Naive thymus-derived CD4-positive, alpha-beta T cell (primary cell): ENCODE results near the gene PDSS2. TPM values are rescaled to one million over a fixed set of nuclear protein-coding genes. Genes with fewer than 3 reads are reported as not detected.
"Not testable (repeated sequence)": the region's sequence is repeated elsewhere in the genome, so short reads cannot be mapped to it uniquely, and the experiment has no call there.

ENCODE experiments used
- ATAC-seq: fragments of 150-1000 bp; cut with Tn5 transposase; 2 replicates; pipeline ENCODE4 v1.10.0; 2021; ENCODE audit warnings: mild to moderate bottlenecking, moderate library complexity
- CTCF ChIA-PET: fragments of 350-600 bp; sonication (Branson Sonifier 250); formaldehyde crosslinking; loops from one replicate; lab custom pipeline; 2021; ENCODE audit warnings: antibody characterized with exemption; lab: Charles Lee
- POLR2A ChIA-PET: fragments of 350-600 bp; sonication (Branson Sonifier 250); formaldehyde crosslinking; loops from one replicate; lab custom pipeline; 2021; ENCODE audit warnings: antibody characterized with exemption, inconsistent platforms; lab: Charles Lee
- DNase-seq, 9 donors: peaks; one replicate each; pipeline versions ENCODE4 v3.0.0 to v3.0.0-alpha.2; 2020 to 2022; ENCODE audit warnings: mixed read lengths in 1 of 9
- H3K27ac ChIP-seq: one replicate; pipeline ENCODE4 v1.7.0; 2013; ENCODE audit warnings: mild to moderate bottlenecking, low read depth, low read length, moderate library complexity
- H3K27me3 ChIP-seq, 2 donors: one replicate each; pipeline ENCODE4 v1.7.0; 2013; ENCODE audit warnings: low read length in 2 of 2, mild to moderate bottlenecking in 2 of 2, moderate library complexity in 2 of 2; ENCODE audit not compliant: control insufficient read depth in 2 of 2, insufficient read depth in 2 of 2
- H3K36me3 ChIP-seq, 3 experiments: 1 replicate in 2 of 3; 2 replicates in 1 of 3; pipeline ENCODE4 v1.7.0; 2013; ENCODE audit warnings: low read length in 3 of 3, mild to moderate bottlenecking in 3 of 3, moderate library complexity in 1 of 3; ENCODE audit not compliant: insufficient read depth in 3 of 3, control insufficient read depth in 2 of 3
- H3K4me1 ChIP-seq, 2 donors: one replicate each; pipeline ENCODE4 v1.7.0; 2013; ENCODE audit warnings: low read length in 2 of 2, mild to moderate bottlenecking in 2 of 2, moderate library complexity in 1 of 2; ENCODE audit not compliant: control insufficient read depth in 2 of 2, insufficient read depth in 2 of 2
- H3K4me3 ChIP-seq: 2 replicates; pipeline ENCODE4 v1.7.0; 2013; ENCODE audit warnings: mild to moderate bottlenecking, low read length
- H3K9me3 ChIP-seq, 3 experiments: 1 replicate in 2 of 3; 2 replicates in 1 of 3; pipeline ENCODE4 v1.7.0; 2013; ENCODE audit warnings: low read length in 3 of 3; ENCODE audit not compliant: control insufficient read depth in 2 of 3
- H3K27ac Mint-ChIP-seq, 9 donors: one replicate each; pipeline ENCODE4 v1.8.0; 2020 to 2022; ENCODE audit warnings: mixed read lengths in 9 of 9, mild to moderate bottlenecking in 8 of 9, moderate library complexity in 5 of 9, inconsistent platforms in 2 of 9
- H3K27me3 Mint-ChIP-seq, 5 donors: one replicate each; pipeline ENCODE4 v1.8.0; 2021 to 2022; ENCODE audit warnings: mixed read lengths in 5 of 5, mild to moderate bottlenecking in 1 of 5
- H3K36me3 Mint-ChIP-seq, 5 donors: one replicate each; pipeline ENCODE4 v1.8.0; 2020 to 2022; ENCODE audit warnings: mixed read lengths in 5 of 5, mild to moderate bottlenecking in 3 of 5, inconsistent platforms in 1 of 5
- H3K4me1 Mint-ChIP-seq, 7 donors: one replicate each; pipeline ENCODE4 v1.8.0; 2020 to 2022; ENCODE audit warnings: mixed read lengths in 7 of 7, mild to moderate bottlenecking in 3 of 7, inconsistent platforms in 1 of 7
- H3K4me3 Mint-ChIP-seq, 10 donors: one replicate each; pipeline ENCODE4 v1.8.0; 2020 to 2022; ENCODE audit warnings: mild to moderate bottlenecking in 10 of 10, mixed read lengths in 10 of 10, moderate library complexity in 6 of 10, inconsistent platforms in 2 of 10
- H3K9me3 Mint-ChIP-seq, 11 donors: one replicate each; pipeline ENCODE4 v1.8.0; 2020 to 2022; ENCODE audit warnings: mixed read lengths in 11 of 11, mild to moderate bottlenecking in 4 of 11, inconsistent platforms in 1 of 11, moderate library complexity in 1 of 11
- intact Hi-C, 2 donors: fragments of 100-400 bp; cut with micrococcal nuclease; formaldehyde crosslinking; loops; one replicate each; pipeline ENCODE4 v1.15.1; 2023
- polyA plus RNA-seq, 2 donors: library from polyadenylated mRNA; unstranded; fragments of 300-500 nt; fragmentation: Illumina TruSeq; gene quantifications; one replicate each; pipeline ENCODE4 v1.2.3, GENCODE V29; 2021
- total RNA-seq, 6 experiments: library from RNA in 5 of 6; stranded (reverse) in 5 of 6; gene quantifications; 1 replicate in 5 of 6; 2 replicates in 1 of 6; pipeline ENCODE4 v1.2.3 and lab custom pipeline; 2021 to 2026

The PDSS2 gene
- total and polyA plus RNA-seq, 7 experiments from 2014 or later = 12.0 to 16.6 (median 12.4) TPM

- ChIA-PET CTCF (no interaction called here), POLR2A (no interaction called here)
- Histone ChIP-seq H3K27me3 (no peaks in the 10 kb centered on the region), H3K9me3 (no peaks in the 10 kb centered on the region), H3K4me1 (no peaks in the 10 kb centered on the region), H3K4me3 (no peak overlapping the region), H3K36me3 (no peaks in the 10 kb centered on the region), H3K27ac (no peak overlapping the region)
- H3K4me3 Mint-ChIP-seq = no peak overlapping the region
- ATAC-seq (no peak), DNase-seq (no peak)
- H3K9me3 Mint-ChIP-seq = no peaks in the 10 kb centered on the region
- H3K27me3 Mint-ChIP-seq = no peaks in the 10 kb centered on the region
- no peak overlapping the region for H3K27ac Mint-ChIP-seq
- H3K36me3 Mint-ChIP-seq = peaks cover 0 to 38% (median 20%) of the 10 kb centered on the region in 5 donors
- H3K4me1 Mint-ChIP-seq = no peaks in the 10 kb centered on the region
- intact Hi-C loops = no loop called here
Observed at GRCh38 chr6:107180099-107180498, 279.3 kb downstream of the PDSS2 start.

DNA sequence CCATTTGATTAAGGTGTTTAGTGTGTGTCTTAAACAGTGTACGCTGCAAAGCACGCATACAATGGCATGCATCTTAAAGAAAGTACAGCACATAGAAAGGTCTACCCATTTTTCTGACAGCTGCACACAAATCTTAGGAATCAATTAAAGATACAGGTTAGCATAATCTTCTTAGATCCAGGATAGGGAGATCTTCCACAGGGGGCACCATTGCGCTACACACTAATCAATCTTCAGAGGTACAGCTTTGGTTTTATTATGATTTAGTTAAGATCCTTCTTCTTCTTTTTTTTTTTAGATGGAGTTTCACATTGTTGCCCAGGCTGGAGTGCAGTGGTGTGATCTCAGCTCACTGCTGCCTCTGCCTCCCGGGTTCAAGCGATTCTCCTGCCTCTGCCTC, 280.4 kb downstream of the PDSS2 start:
- Mint-ChIP-seq H3K36me3 (peaks cover 0 to 43% (median 23%) of the 10 kb centered on the region in 5 donors), H3K4me3 (no peak overlapping the region), H3K27me3 (no peaks in the 10 kb centered on the region), H3K9me3 (peaks cover 0 to under 1% (median 0%) of the 10 kb centered on the region in 11 donors), H3K4me1 (no peaks in the 10 kb centered on the region), H3K27ac (no peak overlapping the region)
- Histone ChIP-seq H3K27ac (no peak overlapping the region), H3K4me1 (no peaks in the 10 kb centered on the region), H3K4me3 (no peak overlapping the region), H3K36me3 (no peaks in the 10 kb centered on the region), H3K27me3 (no peaks in the 10 kb centered on the region), H3K9me3 (no peaks in the 10 kb centered on the region)
- DNase-seq (no peak), ATAC-seq (no peak)
- CTCF ChIA-PET = no interaction called here
- POLR2A ChIA-PET = no interaction called here
- intact Hi-C loops = no loop called here

DNA sequence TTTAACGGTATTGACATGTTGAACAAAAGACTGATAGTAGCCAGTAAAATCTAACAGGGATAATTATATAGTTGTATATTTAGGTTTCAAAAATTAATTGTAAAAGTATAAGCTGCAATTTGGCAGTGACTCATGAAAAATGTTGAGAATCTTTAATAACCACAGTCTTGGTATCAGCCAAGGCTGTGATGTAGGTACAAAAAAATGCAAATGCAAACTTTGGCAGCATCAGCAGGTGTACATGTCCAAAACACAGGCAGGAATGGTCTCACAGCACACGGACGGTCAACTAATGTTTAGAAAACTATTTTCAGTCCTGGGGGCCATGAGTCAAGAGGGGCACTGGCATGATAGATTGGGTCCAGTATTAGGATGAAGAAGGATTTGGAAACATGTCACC, 285.6 kb downstream of the PDSS2 start:
- peaks cover 0 to 44% (median 23%) of the 10 kb centered on the region in 5 donors for H3K36me3 Mint-ChIP-seq
- H3K4me1 Mint-ChIP-seq = no peaks in the 10 kb centered on the region
- Histone ChIP-seq H3K27ac (no peak overlapping the region), H3K27me3 (no peaks in the 10 kb centered on the region), H3K4me3 (no peak overlapping the region), H3K9me3 (no peaks in the 10 kb centered on the region), H3K4me1 (no peaks in the 10 kb centered on the region), H3K36me3 (no peaks in the 10 kb centered on the region)
- no peak overlapping the region for H3K4me3 Mint-ChIP-seq
- CTCF ChIA-PET = no interaction called here
- no peaks in the 10 kb centered on the region for H3K27me3 Mint-ChIP-seq
- H3K27ac Mint-ChIP-seq = no peak overlapping the region
- POLR2A ChIA-PET = no interaction called here
- intact Hi-C loops = no loop called here
- H3K9me3 Mint-ChIP-seq = peaks cover 0 to 3% (median 0%) of the 10 kb centered on the region in 11 donors
- DNase-seq = no peak
- ATAC-seq = no peak

GRCh38 chr6:107171513-107171912, 287.9 kb downstream of the PDSS2 start:
- H3K27ac Mint-ChIP-seq = no peak overlapping the region
- no peaks in the 10 kb centered on the region for H3K4me1 Mint-ChIP-seq
- H3K27ac ChIP-seq = no peak overlapping the region
- H3K4me1 ChIP-seq = no peaks in the 10 kb centered on the region
- intact Hi-C loops = no loop called here
- H3K36me3 Mint-ChIP-seq = peaks cover 0 to 40% (median 22%) of the 10 kb centered on the region in 5 donors
- H3K9me3 ChIP-seq = no peaks in the 10 kb centered on the region
- H3K4me3 ChIP-seq = no peak overlapping the region
- no peak for DNase-seq
- H3K36me3 ChIP-seq = no peaks in the 10 kb centered on the region
- H3K4me3 Mint-ChIP-seq = no peak overlapping the region
- no peaks in the 10 kb centered on the region for H3K27me3 Mint-ChIP-seq
- ATAC-seq = no peak
- no peaks in the 10 kb centered on the region for H3K27me3 ChIP-seq
- CTCF ChIA-PET = no interaction called here
- peaks cover 0 to 7% (median 1%) of the 10 kb centered on the region in 11 donors for H3K9me3 Mint-ChIP-seq
- POLR2A ChIA-PET = no interaction called here

DNA sequence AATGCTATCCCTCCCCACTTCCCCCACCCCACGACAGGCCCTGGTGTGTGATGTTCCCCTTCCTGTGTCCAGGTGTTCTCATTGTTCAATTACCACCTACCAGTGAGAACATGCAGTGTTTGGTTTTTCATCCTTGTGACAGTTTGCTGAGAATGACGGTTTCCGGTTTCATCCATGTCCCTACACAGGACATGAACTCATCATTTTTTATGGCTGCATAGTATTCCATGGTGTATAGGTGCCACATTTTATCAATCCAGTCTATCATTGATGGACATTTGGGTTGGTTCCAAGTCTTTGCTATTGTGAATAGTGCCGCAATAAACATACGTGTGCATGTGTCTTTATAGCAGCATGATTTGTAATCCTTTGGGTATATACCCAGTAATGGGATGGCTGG, 295.1 kb downstream of the PDSS2 start:
- H3K4me1 Mint-ChIP-seq, POLR2A ChIA-PET, ATAC-seq: not testable (repeated sequence)

DNA sequence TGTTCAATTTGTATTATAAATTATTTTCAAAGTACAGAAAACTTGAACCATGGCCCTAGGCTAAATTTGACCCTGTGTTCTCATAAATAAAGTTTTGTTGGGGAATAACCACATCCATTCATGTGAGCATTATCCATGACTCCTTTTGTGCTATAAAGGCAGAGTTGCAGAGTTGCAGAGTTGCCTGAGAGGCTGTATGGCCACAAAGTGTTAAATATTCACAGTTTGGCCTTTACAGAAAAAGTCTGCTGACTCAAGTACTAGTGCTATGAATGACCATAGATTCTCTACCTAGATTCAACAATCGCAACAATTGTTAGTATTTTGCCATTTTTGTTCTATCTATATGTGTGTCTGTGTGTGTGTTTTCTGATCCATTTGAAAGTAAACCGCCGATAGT, 297.8 kb downstream of the PDSS2 start:
- H3K9me3 ChIP-seq = no peaks in the 10 kb centered on the region
- no peaks in the 10 kb centered on the region for H3K4me1 ChIP-seq
- H3K4me3 Mint-ChIP-seq = no peak overlapping the region
- DNase-seq (no peak), ATAC-seq (no peak)
- intact Hi-C loops = no loop called here
- no peaks in the 10 kb centered on the region for H3K27me3 ChIP-seq
- H3K27ac Mint-ChIP-seq = no peak overlapping the region
- ChIA-PET POLR2A (no interaction called here), CTCF (no interaction called here)
- H3K36me3 ChIP-seq = no peaks in the 10 kb centered on the region
- no peaks in the 10 kb centered on the region for H3K4me1 Mint-ChIP-seq
- H3K27ac ChIP-seq = no peak overlapping the region
- peaks cover 0 to 15% (median 0%) of the 10 kb centered on the region in 5 donors for H3K36me3 Mint-ChIP-seq
- no peaks in the 10 kb centered on the region for H3K27me3 Mint-ChIP-seq
- no peaks in the 10 kb centered on the region for H3K9me3 Mint-ChIP-seq
- no peak overlapping the region for H3K4me3 ChIP-seq

More for the DNA sequence above, 295.1 kb downstream of the PDSS2 start:
- H3K4me3 Mint-ChIP-seq, H3K4me3 ChIP-seq, H3K27me3 Mint-ChIP-seq, H3K27ac ChIP-seq, intact Hi-C loops, H3K36me3 ChIP-seq, H3K27ac Mint-ChIP-seq, H3K9me3 Mint-ChIP-seq, H3K27me3 ChIP-seq, H3K9me3 ChIP-seq, H3K4me1 ChIP-seq, DNase-seq, CTCF ChIA-PET: not testable (repeated sequence)
- H3K36me3 Mint-ChIP-seq = peaks cover 0 to 19% (median 0%) of the 10 kb centered on the region in 5 donors

DNA sequence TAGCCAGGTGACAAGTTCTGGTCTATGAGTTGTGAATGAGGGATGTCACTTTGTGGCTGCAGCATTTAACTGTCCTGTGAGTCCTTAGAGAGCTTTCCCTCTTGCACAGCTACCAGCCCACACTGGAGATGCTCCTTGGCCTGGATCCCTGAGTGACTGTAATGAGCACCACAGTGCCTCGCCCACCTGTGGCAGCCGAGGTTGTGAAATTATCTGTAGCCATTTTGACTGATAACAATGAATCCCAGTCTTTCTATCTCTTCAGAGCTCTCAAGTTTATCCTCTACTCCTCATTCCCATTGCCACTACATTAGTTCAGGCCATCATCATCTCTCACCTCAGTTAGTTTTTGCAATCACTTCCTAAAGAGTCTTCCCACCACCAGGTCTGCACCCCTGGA, 302.7 kb downstream of the PDSS2 start:
- intact Hi-C loops = no loop called here
- no peaks in the 10 kb centered on the region for H3K9me3 ChIP-seq
- Mint-ChIP-seq H3K4me1 (no peaks in the 10 kb centered on the region), H3K27ac (no peak overlapping the region), H3K27me3 (no peaks in the 10 kb centered on the region), H3K36me3 (peaks cover 0 to 25% (median 4%) of the 10 kb centered on the region in 5 donors), H3K9me3 (no peaks in the 10 kb centered on the region), H3K4me3 (no peak overlapping the region)
- no peak for DNase-seq
- H3K4me3 ChIP-seq = no peak overlapping the region
- no peak for ATAC-seq
- no peak overlapping the region for H3K27ac ChIP-seq
- POLR2A ChIA-PET = no interaction called here
- CTCF ChIA-PET = no interaction called here
- no peaks in the 10 kb centered on the region for H3K27me3 ChIP-seq
- no peaks in the 10 kb centered on the region for H3K36me3 ChIP-seq
- no peaks in the 10 kb centered on the region for H3K4me1 ChIP-seq
